ENCODE results near the gene INSM1. TPM values are rescaled to one million over a fixed set of nuclear protein-coding genes. Genes with fewer than 3 reads are reported as not detected.

INSM1 gene
- total RNA-seq, 1 donor from 2014 or later: 8.6 TPM

DNA sequence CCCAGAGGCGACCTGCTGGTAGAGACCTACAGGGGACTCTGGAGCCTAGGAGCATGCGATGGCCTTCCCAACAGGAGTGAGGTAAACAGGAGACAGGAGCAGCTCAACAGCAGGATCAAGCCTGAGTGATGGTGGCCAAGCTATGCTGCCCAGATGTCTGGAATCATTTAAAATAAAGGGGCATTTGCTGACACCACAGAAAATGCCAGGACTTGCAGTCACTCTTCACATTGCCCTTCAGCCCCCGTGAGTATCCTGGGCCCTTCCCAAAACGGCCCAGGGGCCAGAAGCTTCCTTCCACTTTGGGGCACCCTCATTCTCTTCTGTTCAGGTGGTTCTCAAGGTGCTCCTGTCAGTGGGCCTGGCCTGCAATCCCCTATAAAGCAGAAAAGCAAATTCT, 23.2 kb downstream of the INSM1 start:
- DNase-seq (ENCODE audit: low spot score in 2 of 2) (no peak), FAIRE-seq (no peak)

DNA sequence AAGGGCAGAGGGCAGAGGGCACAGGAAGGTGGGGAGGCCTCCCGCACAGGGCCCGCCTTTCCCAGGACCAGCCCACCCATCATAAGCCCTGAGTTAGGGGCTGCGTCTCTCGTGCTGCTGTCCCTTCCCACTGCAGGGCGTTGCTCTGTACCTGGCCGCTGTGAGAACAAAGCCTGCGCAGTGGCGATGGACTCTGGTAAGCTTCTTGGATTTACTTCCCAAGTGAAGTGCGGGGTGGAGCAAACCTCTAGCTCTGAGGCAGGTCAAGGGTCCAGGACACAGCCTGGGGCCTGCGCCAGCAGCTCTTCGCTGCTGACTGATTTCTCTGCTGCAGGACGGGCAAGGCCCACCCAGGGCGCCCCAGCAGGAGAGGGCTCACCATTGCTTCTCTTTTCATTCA, 23.9 kb downstream of the INSM1 start:
- FAIRE-seq (no peak), DNase-seq (ENCODE audit: low spot score in 2 of 2) (no peak)

DNA sequence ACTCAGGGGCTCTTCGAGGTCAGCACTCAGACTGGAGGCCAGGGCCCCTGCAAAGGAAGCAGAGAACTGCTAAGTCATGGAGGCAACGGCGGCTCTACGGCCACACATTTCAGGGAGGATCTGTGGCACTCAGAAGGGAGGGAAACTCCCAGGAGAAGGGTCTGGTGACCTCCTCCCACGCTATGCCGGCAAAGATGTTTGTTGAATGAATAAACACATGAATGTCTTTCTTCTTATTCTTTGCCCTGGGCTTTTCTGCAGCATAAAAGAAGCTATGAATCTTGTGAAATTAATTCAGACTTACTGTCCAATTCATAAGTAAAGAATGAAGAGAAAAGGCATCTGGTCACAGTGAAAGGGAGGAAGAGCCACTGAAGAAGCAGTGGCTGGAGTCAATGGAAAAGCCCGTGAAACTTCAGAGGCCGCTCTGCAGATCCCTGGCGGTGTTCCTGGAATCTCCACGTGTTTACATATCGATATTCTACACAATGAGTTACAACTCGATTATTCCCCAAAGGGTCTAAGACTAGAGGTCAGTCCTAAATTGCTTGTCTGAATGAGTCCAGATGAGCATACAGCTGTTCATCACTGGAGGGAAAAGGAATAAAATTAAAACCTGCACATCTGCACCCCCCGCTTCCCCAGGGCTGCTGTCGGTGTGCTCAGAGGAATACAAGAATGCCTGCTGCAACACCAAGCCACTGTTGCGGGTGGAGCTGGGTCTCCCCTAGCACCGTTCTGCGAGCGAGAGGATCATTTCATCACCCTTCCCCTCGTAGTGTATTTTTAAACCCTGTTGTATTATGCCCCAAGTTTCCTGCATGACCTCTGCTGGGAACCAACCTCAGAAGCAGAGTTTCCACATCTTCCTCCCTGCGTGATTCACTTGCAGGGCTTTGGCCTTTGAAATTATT, 25.6 kb downstream of the INSM1 start:
- DNase-seq (ENCODE audit: low spot score in 2 of 2) (no peak), FAIRE-seq (no peak)

DNA sequence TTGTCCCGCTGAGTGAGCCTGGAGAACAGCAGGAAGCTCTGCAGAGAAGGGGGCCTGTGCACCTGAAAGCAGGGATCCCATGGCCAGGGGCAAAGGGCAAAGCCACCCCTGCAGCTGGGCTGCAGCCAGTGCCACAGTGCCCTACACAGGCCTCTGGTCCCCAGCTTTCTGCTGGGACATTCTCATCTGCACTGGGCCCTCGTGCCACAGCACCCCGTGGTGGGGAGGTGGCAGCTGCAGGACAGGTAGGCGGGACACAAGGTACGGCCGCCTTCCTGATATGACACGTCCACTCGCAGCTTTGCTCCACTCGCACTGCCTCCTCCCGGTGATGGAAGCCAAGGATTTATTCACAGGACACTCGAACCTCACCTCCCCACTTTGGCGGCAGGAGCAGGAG, 27.2 kb downstream of the INSM1 start:
- no peak for FAIRE-seq
- DNase-seq (ENCODE audit: low spot score in 2 of 2): no peak

DNA sequence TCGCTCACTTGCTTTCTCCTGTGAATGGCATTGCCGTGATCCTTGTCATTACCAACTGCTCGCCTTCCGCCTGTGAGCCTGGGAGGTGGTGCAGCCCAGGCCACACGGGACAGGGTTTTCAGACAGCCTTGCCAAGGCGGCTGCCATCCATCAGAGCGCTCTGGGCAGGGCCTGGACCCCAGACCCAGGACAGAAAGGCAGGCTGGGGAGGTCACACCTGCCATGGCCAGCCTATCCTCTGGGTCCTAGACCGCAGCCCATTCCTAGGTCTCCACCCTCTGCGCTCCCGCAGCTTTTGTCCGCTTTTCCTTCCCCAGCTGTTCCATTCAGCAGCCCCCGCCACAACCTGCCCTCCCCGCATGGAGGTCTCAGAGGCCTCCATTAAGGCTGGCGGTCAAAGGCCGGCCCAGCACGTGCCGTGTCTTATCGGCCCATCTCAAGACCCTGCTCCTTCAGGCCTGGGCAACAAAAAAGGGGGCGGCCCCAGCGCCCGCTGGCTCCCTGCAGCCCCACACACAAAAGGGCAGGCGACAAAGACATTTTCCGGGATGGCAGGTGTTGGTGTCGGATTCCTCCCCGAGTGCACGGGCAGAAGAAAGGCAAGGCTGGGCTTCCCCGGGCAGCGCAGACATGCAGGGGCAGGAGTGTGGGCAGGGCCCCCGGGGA, 28.1 kb downstream of the INSM1 start:
- DNase-seq (ENCODE audit: low spot score in 2 of 2) (no peak), FAIRE-seq (no peak)

DNA sequence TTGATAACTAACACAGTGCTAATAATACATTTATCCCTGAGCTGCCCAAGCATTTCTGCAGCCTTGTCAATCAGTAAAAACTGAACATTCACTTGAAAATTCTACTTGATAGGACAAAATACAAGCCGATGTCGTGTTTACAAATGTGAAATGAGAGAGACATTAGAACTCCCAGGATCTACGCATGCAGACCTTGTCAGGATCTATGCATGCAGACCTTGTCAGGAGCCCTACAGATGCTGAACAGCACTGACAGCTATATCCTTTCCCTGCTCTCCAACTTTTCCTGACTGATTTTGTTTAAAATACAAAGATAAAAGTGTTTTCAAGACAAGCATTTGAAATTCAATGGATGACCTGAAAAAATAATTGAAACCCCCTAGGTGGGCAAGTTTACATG, 28.9 kb downstream of the INSM1 start:
- no peak for FAIRE-seq

DNA sequence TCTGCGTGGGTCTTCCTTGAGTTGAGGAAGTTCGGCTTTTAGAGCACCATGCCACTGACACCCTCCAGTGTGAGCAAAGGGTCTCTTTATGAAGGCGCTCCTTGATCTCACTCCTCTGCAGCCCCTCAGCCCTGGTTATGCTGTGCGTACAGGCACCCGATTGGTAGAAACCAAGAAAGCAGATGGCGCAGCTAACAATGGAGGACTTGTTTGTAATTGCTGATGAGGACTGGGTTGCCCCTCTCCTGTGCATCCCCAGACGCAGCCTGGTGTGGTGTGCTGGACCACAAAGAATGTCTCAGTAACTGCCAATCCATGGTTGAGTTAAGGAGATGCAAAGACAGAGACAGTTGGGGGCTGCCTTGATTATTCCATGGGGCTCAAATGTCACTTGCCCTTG, 30.2 kb downstream of the INSM1 start:
- DNase-seq (ENCODE audit: low spot score in 2 of 2): no peak
- FAIRE-seq: no peak

More for the DNA sequence above, 28.9 kb downstream of the INSM1 start:
- DNase-seq (ENCODE audit: low spot score in 2 of 2): no peak

DNA sequence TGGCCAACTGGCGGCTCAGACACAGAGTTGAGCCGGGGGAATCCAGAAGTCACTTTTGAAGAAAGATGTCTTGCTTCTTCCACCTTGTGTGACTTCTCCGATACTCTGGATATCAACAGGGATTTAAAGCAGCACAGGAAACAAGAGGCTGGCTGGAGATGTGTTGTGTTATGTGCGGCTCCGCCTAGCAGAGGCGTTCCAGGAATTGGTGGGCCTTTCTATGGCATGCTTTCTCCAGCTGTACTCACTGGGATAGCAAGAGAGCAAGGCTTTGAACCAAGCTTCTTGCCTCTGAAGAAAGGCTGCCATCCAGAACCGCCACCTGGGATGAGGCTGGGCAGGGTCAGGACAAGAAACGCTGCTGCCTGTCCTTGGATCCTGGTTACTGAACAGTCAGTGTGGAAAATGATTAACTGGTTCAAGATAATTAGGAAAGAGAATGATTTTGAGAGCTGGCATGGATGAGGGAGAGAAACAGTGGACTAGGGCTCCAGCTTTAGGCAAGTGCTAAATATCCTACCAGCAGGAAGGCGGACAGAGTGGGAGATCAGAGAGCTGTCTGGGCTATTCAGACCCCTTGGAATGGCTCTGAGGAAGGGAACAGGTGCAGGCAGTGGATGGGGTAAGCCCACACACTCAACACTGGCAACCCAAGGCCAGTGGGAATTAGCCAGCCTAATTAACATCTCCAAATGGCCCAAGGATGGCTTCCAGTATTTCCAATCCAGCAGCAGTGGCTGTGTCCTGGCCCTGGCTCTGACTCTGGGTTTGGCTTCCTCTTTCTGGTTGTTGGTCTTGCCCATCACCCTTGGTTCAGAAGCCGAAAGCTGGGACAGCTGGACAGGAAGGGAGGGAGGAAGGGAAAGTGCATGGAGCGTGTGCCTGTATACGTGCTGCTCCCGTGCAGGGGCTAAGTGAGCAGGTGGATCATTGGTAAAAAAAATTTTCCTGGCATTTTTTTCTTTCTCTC, 31.9 kb downstream of the INSM1 start:
- DNase-seq (ENCODE audit: low spot score in 2 of 2): no peak
- no peak for FAIRE-seq

DNA sequence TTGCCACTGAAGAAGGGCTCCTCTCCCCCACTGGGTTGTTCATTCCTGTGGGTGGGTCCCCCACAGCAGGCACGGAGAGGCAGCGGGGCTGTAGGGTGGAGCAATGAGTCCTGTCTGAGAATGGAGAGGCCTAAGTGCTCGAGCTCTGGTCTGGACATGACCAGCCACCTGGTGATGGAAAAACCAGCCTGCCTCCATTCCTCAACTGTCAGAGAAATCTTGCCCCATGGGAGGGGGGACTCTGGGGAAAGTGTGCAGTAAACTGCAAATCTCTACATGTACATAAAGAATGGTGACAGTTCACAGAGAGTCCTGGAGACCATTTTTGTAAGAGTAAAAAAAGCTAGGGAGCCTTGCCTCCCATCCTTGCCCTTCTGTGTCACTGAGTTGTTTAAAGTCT, 34.1 kb downstream of the INSM1 start:
- DNase-seq (ENCODE audit: low spot score in 2 of 2) (no peak), FAIRE-seq (no peak)

DNA sequence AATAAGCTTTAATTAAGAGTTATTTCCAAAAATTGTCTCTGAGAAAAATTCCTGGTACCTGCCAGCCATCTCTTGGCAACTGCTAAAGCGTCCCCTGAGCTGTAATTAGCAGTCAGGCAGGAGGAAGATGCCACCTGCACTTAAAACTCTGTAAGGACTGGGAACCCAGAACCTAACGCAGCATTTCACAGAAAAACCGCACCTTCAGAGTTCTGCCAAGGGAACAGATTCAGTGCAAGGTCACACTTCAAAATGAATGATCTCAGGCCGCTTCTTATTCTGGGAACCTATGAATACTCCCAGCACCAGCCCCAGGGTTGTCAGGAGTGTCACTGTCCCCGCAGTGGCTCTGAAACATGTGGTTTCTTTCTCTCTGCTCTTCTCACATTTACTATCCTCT, 36.7 kb downstream of the INSM1 start:
- FAIRE-seq (no peak), DNase-seq (ENCODE audit: low spot score in 2 of 2) (no peak)

DNA sequence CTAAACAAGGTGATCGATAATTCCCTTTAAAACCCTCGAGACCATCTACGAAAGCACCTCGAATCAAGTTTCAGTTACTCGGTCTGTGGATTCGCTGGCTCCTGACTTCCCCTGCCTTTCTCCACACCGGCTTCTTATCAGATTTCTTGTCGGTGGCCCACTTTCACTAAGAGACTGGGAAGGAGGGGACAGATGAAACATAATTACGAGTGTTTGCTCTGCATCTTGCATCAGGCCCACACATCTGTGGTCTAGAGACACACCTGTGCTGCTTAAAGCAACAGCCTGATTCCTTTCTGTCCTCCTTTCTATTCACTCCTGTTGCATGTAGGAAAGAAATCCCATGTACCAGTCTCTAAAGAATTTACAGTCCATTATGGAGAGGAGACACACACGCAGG, 37.7 kb downstream of the INSM1 start:
- DNase-seq (ENCODE audit: low spot score in 2 of 2): no peak
- FAIRE-seq: no peak

DNA sequence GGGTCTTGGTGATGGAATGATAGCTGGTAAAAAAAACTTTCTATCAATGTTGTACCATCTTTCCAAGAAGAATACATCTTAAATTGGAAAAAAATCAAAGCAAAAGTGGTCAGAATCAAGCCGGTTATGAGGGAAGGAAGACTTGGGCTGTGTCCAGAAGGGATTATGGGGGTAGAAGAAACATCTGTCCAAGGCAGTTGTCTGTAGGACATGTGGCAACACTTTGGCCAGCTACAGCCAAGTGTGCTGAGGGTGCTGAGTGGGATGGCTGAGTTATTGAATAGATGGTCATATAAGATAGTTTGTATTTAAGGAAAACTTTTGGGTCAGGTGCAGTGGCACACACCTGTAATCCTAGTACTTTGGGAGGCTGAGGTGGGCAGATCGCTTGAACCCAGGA, 38.4 kb downstream of the INSM1 start:
- DNase-seq (ENCODE audit: low spot score in 2 of 2) (no peak), FAIRE-seq (no peak)

DNA sequence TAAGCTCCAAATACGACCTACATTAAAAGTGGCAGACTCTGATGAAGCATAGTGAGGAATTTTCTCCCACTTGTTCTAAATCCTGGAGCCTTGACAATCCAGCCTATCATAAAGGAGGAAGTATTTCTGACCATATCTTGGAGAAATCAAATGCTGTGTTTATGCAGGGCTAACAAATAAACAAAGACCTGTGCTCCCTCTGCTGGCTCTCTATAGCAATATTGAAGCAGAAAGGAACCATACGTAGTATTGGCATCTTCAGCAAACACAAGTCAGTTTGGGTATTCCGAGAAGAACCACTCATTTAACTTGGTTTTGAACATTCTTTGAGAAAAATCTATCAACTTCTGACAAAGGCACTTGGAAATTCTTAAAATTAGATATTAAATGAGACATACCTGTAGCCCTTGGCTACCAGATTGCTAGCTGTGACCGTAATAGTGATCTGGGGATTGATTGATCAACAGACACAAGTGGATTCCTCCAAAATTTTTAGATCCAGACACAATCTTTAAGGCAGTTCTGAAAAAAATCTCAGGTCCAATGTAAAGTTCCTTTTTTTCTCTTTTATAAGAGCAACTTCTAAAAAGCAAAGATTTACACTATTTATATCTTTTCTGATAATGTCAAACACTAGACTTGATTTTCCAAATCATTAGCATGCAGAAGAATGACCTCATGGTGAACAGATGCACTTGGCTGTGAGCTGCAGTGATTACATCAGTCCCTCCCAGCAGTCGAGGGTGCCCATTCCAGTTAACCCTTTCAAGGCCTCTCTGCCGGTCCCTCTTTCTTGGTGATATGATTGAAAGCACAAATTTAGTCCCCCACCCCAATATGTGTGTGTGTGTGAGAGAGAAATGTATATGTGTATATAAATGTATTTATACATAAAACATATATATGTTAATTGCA, 40.2 kb downstream of the INSM1 start:
- DNase-seq (ENCODE audit: low spot score in 2 of 2) (peak in 1 of 2 donors; percentile 47), FAIRE-seq (no peak)

DNA sequence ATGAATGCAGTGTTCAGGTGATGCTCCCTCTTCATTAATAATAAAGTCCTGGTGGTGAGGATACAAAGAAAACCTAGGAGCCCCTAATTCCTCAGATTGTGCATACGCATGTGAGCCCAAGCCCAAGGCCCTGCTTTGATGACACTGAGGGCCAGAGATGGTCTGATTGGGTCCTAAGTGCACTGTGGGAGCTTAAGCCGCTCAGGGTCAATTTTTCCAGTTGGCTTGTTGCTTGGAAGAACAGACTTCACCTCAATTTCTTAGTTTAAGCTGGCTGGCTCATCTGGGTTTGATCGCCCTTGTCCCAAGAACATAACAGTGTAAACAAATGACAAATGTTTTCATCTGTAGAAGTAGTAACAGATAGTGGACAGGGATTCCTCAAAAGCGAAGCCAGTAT, 41.4 kb downstream of the INSM1 start:
- DNase-seq (ENCODE audit: low spot score in 2 of 2): no peak
- FAIRE-seq: no peak

DNA sequence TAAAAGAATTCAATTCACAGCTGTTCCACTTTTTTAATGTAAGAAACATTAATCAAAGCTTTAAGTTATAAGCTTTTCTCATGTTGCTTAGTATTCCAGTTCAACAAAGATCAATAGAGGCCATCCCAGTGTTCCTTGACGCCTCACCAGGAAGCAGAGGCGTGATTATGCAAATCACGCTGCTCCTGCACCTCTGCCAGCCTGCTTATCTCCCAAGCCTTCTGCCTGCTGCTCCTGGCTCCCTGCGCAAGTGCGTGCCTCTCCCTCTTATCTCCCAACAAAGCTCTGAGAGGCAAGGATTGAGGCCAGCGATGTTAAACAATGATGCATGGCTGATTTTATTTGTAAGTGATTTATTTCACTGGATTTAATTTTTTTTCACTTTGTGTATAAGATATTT, 42.8 kb downstream of the INSM1 start:
- no peak for FAIRE-seq
- DNase-seq (ENCODE audit: low spot score in 2 of 2): no peak

DNA sequence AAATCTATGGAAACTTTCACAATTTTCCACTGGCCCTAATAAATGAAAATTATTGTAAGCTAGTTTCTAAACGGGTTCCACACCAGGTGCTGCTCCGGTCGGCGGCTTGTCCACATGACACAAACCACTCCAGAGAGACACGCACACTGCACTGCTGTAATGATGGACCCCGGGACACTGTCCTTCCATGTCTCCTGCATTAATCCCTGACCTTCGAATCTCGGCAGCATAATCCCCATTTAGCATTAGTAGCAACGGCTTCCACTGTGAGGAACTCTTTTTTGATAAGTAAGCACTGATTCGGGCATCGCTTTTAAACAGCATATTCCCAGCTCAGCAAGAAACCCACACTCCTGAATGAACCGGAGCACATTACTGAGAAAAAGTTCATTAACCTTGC, 43.5 kb downstream of the INSM1 start:
- no peak for DNase-seq (ENCODE audit: low spot score in 2 of 2)

DNA sequence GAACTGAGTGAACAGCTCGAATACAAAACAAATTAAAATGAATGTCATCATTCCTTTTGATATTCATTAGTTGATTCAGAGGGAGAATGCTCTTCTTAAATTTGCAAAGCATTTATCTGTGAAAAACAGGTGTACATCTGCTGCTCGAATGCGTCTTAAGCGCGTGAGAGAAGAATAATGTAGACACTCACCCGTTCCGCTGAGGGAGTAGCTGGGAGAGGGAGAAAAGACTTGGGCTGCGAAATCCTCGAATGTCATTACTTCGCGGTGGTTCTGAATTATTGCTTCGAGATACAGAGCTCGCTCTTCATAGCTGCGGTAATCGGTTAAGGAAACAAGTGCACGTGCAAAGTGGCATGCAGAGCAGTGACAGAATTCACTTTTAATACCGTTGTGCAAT, 43.9 kb downstream of the INSM1 start:
- FAIRE-seq: no peak

More for the DNA sequence above, 43.5 kb downstream of the INSM1 start:
- FAIRE-seq: no peak

DNA sequence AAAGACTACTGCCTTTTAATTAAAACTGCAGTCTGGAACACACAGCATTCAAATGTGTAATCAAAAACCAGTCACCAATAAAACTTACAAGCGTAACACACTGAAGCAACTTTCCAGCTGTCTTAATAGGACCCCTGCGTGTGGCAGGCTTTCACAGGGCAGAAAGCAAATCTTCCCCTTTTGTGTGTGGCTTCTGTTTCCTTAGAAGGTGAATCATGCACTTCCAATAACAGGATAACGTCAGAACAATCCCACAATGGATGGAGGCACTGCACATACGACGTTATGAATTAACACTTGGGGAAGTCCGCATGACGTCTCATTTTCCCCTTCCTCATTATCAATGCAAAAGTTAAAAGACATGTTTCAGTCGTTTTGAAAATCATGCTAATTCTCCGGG, 44.8 kb downstream of the INSM1 start:
- FAIRE-seq: no peak
- DNase-seq (ENCODE audit: low spot score in 2 of 2): no peak

More for the DNA sequence above, 43.9 kb downstream of the INSM1 start:
- no peak for DNase-seq (ENCODE audit: low spot score in 2 of 2)

DNA sequence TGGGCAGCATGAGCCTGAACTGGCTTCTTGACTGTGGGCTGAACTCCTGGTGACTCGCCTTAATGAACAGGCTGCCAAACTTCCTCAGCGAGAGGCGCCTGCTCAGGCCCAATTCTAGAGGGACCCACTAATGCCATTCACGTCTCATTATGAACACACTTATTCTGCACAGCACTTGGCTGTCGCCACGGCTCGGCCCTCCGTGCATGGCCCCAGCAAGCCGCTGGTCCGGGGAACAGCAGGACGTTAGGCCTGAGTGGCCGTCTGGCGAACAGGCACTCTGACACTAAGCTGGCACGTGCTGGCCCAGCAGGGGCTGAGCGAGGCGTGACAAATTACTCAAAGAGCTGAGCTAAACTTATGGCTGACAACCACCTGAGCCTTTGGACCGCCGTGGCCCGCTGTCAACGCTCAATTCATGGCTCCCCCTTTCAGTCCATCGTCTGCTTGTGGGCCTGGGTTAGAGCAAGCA, 45.9 kb downstream of the INSM1 start:
- FAIRE-seq (no peak), DNase-seq (ENCODE audit: low spot score in 2 of 2) (no peak)
